Measurements from ENCODE around the gene CD109. TPM values are rescaled to one million over a fixed set of nuclear protein-coding genes. Genes with fewer than 3 reads are reported as not detected.

The CD109 gene
- total and polyA plus RNA-seq, 2 of the 8 experiments (the other 6 are each of a cell fraction or from before 2014, with no cell fraction given), result 1.4 to 5.3 TPM

GRCh38 chr6:73734832-73735453, 38.9 kb downstream of the CD109 start:
- Histone ChIP-seq H3K4me2 (ENCODE audit: insufficient read depth in 1 of 2, low read depth in 2 of 2, low read length in 2 of 2) (no peak overlapping the region), H2BK15ac (ENCODE audit: low read length) (no peak overlapping the region), H4K5ac (ENCODE audit: insufficient read length, low read depth, low read length) (no peak overlapping the region), H2AFZ (ENCODE audit: low read length) (no peak overlapping the region), H3K14ac (ENCODE audit: insufficient read length) (no peak overlapping the region), H4K8ac (ENCODE audit: extremely low read depth, insufficient read depth, low read length) (no peak overlapping the region), H2BK20ac (ENCODE audit: low read length) (no peak overlapping the region), H3K79me2 (ENCODE audit: control insufficient read depth in 1 of 2, insufficient read depth in 2 of 2, low read length in 2 of 2) (no peaks in the 10 kb centered on the region), H3K4me1 (replicated peaks in 1 of 4; ENCODE audit: control insufficient read depth in 3 of 4, insufficient read depth in 4 of 4, low read length in 3 of 4) (no peaks in the 10 kb centered on the region), H3K23ac (ENCODE audit: insufficient read length) (no peak overlapping the region), H4K91ac (replicated peaks; ENCODE audit: insufficient read length, low read length) (no peak overlapping the region), H3K4ac (replicated peaks; ENCODE audit: insufficient read length, low read depth, low read length) (no peak overlapping the region), H2AK5ac (ENCODE audit: low read depth, low read length) (no peak overlapping the region), H3K4me3 (ENCODE audit: extremely low read depth in 1 of 4, insufficient read depth in 2 of 4, low read depth in 3 of 4, low read length in 4 of 4) (no peak overlapping the region), H3K9ac (replicated peaks in 1 of 4; ENCODE audit: extremely low read depth in 1 of 4, low read depth in 3 of 4, low read length in 3 of 4) (no peak overlapping the region), H3K56ac (replicated peaks; ENCODE audit: insufficient read length, low read depth, low read length) (no peak overlapping the region), H4K20me1 (replicated peaks in 1 of 2; ENCODE audit: control insufficient read depth in 1 of 2, insufficient read depth in 2 of 2, low read length in 2 of 2) (peaks cover 0 to 1% of the 10 kb centered on the region in 2 experiments), H3K27ac (ENCODE audit: low read depth, low read length) (no peak overlapping the region), H2BK5ac (ENCODE audit: low read depth, low read length) (no peak overlapping the region), H3K79me1 (ENCODE audit: low read depth, low read length) (no peaks in the 10 kb centered on the region), H2BK120ac (replicated peaks; ENCODE audit: low read depth, low read length) (no peak overlapping the region), H3K9me3 (ENCODE audit: insufficient read depth in 2 of 2, low read depth in 1 of 2, low read length in 1 of 2) (no peaks in the 10 kb centered on the region), H3K36me3 (ENCODE audit: control insufficient read depth in 2 of 4, insufficient read depth in 4 of 4, low read length in 3 of 4) (no peaks in the 10 kb centered on the region), H3K23me2 (ENCODE audit: low read depth, low read length) (no peaks in the 10 kb centered on the region; the same call in 1 of the 2 replicates), H3K18ac (ENCODE audit: extremely low read depth, low read length) (no peak overlapping the region), H2BK12ac (ENCODE audit: low read depth, low read length) (no peak overlapping the region), H3K27me3 (replicated peaks in 1 of 4; ENCODE audit: control insufficient read depth in 3 of 4, extremely low read depth in 1 of 4, insufficient read depth in 3 of 4, low read length in 3 of 4) (no peaks in the 10 kb centered on the region)
- DNase-seq (ENCODE audit: low read depth in 1 of 2, low spot score in 2 of 2), result no peak
- TF ChIP-seq CHD2 (IDR thresholded peaks at IDR 0.05; ENCODE audit: low read length), result no peak
- TF ChIP-seq MAX (IDR thresholded peaks at IDR 0.05), result no peak
- no peak for TF ChIP-seq SIN3A (conservative IDR thresholded peaks at IDR 0.05 in 1 of 2, IDR thresholded peaks at IDR 0.05 in 1 of 2; ENCODE audit: low read depth in 1 of 2, low read length in 2 of 2)
- no peak for TF ChIP-seq HDAC6 (IDR thresholded peaks at IDR 0.05; ENCODE audit: low read depth, low read length)
- TF ChIP-seq POLR2A (IDR thresholded peaks at IDR 0.05; ENCODE audit: control extremely low read depth in 1 of 2, low read depth in 2 of 2, low read length in 2 of 2), result no peak
- no peak for TF ChIP-seq POU5F1 (IDR thresholded peaks at IDR 0.05; ENCODE audit: low read depth, low read length)
- no peak for TF ChIP-seq TCF12 (IDR thresholded peaks at IDR 0.05; ENCODE audit: low read depth, low read length)
- no peak for TF ChIP-seq CREB1 (IDR thresholded peaks at IDR 0.05)
- TF ChIP-seq EZH2 (IDR thresholded peaks at IDR 0.05; ENCODE audit: low read depth, low read length, severe bottlenecking), result no peak
- FAIRE-seq, result no peak
- WGBS, 2 experiments (ENCODE audit: extremely low coverage in 1 of 2, insufficient coverage in 1 of 2, insufficient read length in 1 of 2, insufficient replicate concordance in 2 of 2, low coverage in 1 of 2, low lambda C conversion rate in 2 of 2, missing lambda C conversion rate in 1 of 2), result 82% methylated on average over 2 of the region's 2 CpGs; no CpG with 5 or more reads in 1 of the 2 experiments
- ChIA-PET CTCF (ENCODE audit: partially characterized antibody) (no interaction called here), POLR2A (ENCODE audit: partially characterized antibody) (no interaction called here)

Data from H1 (cell line).